ENCODE results near the gene SLIT3. TPM values are rescaled to one million over a fixed set of nuclear protein-coding genes. Genes with fewer than 3 reads are reported as not detected.

The SLIT3 gene
- total RNA-seq, 1 donor from 2014 or later: 70.0 TPM

DNA sequence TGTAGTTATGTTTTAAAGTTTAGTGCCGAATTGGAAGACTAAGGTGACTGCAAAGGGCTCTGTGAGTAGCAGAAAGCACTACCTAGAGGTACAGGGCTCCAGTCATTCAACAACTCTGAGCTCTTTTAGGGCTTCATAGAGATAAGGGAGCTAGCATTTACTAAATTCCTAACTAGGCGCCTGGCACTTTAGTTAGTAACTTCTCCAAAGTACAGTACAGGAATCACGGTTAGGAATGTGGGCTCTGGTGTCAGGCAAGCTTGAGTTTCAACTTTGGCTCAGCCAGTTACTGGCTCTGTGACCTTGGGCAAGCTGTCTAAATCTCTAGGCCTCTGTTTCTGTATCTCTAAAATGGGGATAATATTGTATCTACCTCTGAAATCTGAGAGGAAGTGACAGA is 115.3 kb downstream of the SLIT3 start:
- no peak overlapping the region for H3K27ac ChIP-seq
- H3K4me1 ChIP-seq: no peaks in the 10 kb centered on the region
- no peaks in the 10 kb centered on the region for H3K27me3 ChIP-seq
- H3K4me3 ChIP-seq: no peak overlapping the region
- DNase-seq (no peak), ATAC-seq (peak; percentile 58)
- H3K9me3 ChIP-seq: no peaks in the 10 kb centered on the region
- H3K36me3 ChIP-seq: no peaks in the 10 kb centered on the region
- TF ChIP-seq, protein P1, sequence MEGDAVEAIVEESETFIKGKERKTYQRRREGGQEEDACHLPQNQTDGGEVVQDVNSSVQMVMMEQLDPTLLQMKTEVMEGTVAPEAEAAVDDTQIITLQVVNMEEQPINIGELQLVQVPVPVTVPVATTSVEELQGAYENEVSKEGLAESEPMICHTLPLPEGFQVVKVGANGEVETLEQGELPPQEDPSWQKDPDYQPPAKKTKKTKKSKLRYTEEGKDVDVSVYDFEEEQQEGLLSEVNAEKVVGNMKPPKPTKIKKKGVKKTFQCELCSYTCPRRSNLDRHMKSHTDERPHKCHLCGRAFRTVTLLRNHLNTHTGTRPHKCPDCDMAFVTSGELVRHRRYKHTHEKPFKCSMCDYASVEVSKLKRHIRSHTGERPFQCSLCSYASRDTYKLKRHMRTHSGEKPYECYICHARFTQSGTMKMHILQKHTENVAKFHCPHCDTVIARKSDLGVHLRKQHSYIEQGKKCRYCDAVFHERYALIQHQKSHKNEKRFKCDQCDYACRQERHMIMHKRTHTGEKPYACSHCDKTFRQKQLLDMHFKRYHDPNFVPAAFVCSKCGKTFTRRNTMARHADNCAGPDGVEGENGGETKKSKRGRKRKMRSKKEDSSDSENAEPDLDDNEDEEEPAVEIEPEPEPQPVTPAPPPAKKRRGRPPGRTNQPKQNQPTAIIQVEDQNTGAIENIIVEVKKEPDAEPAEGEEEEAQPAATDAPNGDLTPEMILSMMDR (IDR thresholded peaks at IDR 0.05): no peak
- intact Hi-C loops (cut with DNase I): no loop called here

DNA sequence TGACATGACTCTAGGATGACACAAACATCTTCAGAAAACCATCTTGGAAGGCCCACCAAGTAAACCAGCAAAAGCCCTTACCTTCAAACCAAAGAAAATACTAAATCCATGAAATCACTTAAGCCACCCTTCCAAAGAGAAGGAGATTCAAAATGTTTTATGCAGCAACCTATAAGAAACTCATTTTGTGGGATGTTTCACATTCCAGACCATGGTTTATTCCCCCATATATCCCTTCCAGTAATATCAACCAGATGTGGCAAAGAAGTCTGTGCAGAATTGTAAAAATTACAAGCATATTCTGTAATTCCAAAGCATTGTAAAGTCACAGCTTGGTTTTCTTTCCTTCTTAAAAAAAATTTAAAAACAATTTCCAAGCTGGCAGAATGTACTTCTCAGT is 117.4 kb downstream of the SLIT3 start:
- no peaks in the 10 kb centered on the region for H3K36me3 ChIP-seq
- TF ChIP-seq, protein P1 (IDR thresholded peaks at IDR 0.05): no peak

DNA sequence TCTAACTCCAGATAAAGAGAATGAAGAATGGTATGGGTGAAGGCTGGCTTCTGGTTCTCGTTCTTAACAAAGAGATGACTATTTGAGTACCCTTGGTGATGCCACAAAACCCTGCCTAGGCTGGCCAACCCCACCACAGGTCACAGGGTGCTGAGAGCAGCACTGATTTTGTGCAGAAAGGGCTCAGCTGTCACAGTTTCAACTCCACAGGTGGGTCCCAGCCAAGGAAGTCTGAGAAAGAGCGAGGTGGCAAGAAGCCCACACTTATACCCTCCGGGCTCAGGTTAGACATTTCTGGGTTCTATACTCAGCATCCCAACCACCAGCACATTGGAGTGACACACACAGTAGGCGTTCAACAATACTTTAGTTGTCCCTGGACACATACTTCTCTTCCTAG is 118.1 kb downstream of the SLIT3 start:
- Histone ChIP-seq H3K4me1 (no peaks in the 10 kb centered on the region), H3K9me3 (no peaks in the 10 kb centered on the region), H3K36me3 (no peaks in the 10 kb centered on the region), H3K27ac (no peak overlapping the region), H3K27me3 (no peaks in the 10 kb centered on the region), H3K4me3 (no peak overlapping the region)
- TF ChIP-seq, protein P1 (IDR thresholded peaks at IDR 0.05): no peak
- ATAC-seq: no peak
- intact Hi-C loops (cut with DNase I): no loop called here
- DNase-seq: no peak

More for the DNA sequence above, 117.4 kb downstream of the SLIT3 start:
- no peaks in the 10 kb centered on the region for H3K9me3 ChIP-seq
- no peaks in the 10 kb centered on the region for H3K4me1 ChIP-seq
- ATAC-seq (no peak), DNase-seq (no peak)
- intact Hi-C loops (cut with DNase I): no loop called here
- no peaks in the 10 kb centered on the region for H3K27me3 ChIP-seq
- no peak overlapping the region for H3K27ac ChIP-seq
- H3K4me3 ChIP-seq: no peak overlapping the region

DNA sequence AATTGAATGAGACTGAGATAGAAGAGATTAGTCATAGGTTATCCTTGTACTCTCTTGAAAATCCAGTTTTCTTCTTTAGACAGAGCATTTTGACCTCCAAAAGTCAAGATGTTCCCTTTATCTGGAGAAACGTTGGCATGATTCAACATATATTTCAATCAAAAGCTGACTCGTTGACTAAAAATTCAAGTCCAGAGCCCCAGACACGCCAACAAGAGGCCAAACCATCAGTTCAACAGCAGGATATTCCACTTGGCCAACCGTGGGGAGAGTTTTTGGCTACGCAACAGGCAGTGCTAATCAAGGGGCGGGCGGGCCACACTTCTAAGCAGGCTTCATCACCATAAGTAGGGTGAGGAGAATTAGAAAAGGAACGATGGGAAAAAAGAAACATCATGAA is 119.1 kb downstream of the SLIT3 start:
- H3K36me3 ChIP-seq: no peaks in the 10 kb centered on the region
- no peaks in the 10 kb centered on the region for H3K4me1 ChIP-seq
- H3K4me3 ChIP-seq: no peak overlapping the region
- H3K27me3 ChIP-seq: no peaks in the 10 kb centered on the region
- no peak overlapping the region for H3K27ac ChIP-seq
- TF ChIP-seq, protein P1 (IDR thresholded peaks at IDR 0.05): no peak
- H3K9me3 ChIP-seq: no peaks in the 10 kb centered on the region
- ATAC-seq (no peak), DNase-seq (no peak)
- intact Hi-C loops (cut with DNase I): no loop called here

DNA sequence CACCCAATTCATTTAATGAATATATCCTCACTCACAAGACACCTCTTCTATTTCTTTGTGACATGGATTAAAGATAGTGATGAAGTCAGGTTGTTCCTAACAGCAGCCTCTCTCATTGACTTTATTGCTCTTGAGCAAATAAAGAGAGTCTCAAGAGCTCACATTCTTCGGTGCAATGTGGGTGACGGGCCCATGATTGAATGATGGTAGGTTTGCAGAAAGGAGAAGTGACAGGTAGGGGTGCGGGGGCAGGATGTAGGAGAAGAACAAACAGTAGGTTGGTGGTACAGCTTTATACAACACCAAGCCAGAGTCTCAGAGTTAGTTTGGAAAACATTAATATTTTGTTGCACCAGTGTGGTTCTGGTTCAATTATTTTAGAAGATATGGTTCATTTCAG is 122.2 kb downstream of the SLIT3 start:
- no peak overlapping the region for H3K27ac ChIP-seq
- no peaks in the 10 kb centered on the region for H3K36me3 ChIP-seq
- TF ChIP-seq, protein P1 (IDR thresholded peaks at IDR 0.05): no peak
- ATAC-seq: no peak
- intact Hi-C loops (cut with DNase I): no loop called here
- H3K27me3 ChIP-seq: no peaks in the 10 kb centered on the region
- DNase-seq: no peak
- H3K4me3 ChIP-seq: no peak overlapping the region
- H3K4me1 ChIP-seq: no peaks in the 10 kb centered on the region
- no peaks in the 10 kb centered on the region for H3K9me3 ChIP-seq

DNA sequence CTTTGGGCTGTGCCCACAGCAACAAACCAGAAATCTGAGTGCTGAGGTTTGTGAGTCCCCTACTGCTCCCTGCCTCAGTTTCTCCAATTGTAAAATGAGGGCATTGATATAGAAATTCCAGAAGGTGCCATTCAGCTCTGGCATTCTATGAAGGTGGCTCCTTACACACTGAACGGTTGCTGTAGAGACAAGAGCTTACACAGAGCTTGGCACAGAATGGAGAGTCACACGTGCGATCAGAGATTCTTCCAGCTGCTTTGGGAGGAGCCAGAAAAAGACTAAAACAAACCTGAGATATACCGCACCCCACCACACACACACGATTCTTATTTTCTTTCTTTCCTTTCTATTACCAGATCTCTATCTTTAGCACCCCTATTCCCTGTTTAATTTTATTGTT is 122.7 kb downstream of the SLIT3 start:
- H3K9me3 ChIP-seq: no peaks in the 10 kb centered on the region
- no peak overlapping the region for H3K27ac ChIP-seq
- DNase-seq: no peak
- intact Hi-C loops (cut with DNase I): no loop called here
- no peak overlapping the region for H3K4me3 ChIP-seq
- TF ChIP-seq, protein P1 (IDR thresholded peaks at IDR 0.05): no peak
- H3K4me1 ChIP-seq: no peaks in the 10 kb centered on the region
- no peak for ATAC-seq
- no peaks in the 10 kb centered on the region for H3K36me3 ChIP-seq
- no peaks in the 10 kb centered on the region for H3K27me3 ChIP-seq

Measured in upper lobe of right lung (tissue), 1 donor.